HL-60 (cell line): ENCODE results near the gene GALNS.

ENCODE experiments used
- DNase-seq, 2 experiments: peaks; one replicate each; pipeline ENCODE4 v3.0.0-alpha.2; 2010 to 2020; ENCODE audit warnings: low read depth in 1 of 2, low spot score in 1 of 2
- H3K27ac ChIP-seq: fragments of 250-450 bp; sonication (Bioruptor Pico); replicated peaks from 2 replicates; pipeline ENCODE4 v1.5.1; 2020; ENCODE audit warnings: mild to moderate bottlenecking, moderate library complexity
- H3K27me3 ChIP-seq: fragments of 250-450 bp; sonication (Bioruptor Pico); 2 replicates; pipeline ENCODE4 v1.5.1; 2021; ENCODE audit warnings: mild to moderate bottlenecking, moderate library complexity; ENCODE audit not compliant: insufficient read depth, poor library complexity, severe bottlenecking
- H3K4me3 ChIP-seq: replicated peaks from 2 replicates; pipeline ENCODE4 v1.5.1; 2011; ENCODE audit warnings: mild to moderate bottlenecking, control low read depth, low read length; ENCODE audit not compliant: insufficient read depth
- GABPA ChIP-seq: IDR thresholded peaks from 2 replicates; pipeline ENCODE4 v1.6.1; 2012; ENCODE audit warnings: low read depth
- POLR2AphosphoS5 ChIP-seq: IDR thresholded peaks from 2 replicates; pipeline ENCODE4 v1.6.1; 2012; ENCODE audit warnings: low read depth
- REST ChIP-seq: IDR thresholded peaks from 2 replicates; pipeline ENCODE4 v1.6.1; 2012; ENCODE audit warnings: low read depth; ENCODE audit not compliant: insufficient replicate concordance
- SPI1 ChIP-seq: IDR thresholded peaks from 2 replicates; pipeline ENCODE4 v1.6.1; 2012; ENCODE audit warnings: low read depth, mild to moderate bottlenecking, borderline replicate concordance
- TF ChIP-seq, protein P1 (sequence below): IDR thresholded peaks from one replicate; pipeline ENCODE4 v1.5.1; 2011; ENCODE audit warnings: low read length, control low read depth, inconsistent platforms; ENCODE audit not compliant: insufficient read depth

GALNS gene

DNA sequence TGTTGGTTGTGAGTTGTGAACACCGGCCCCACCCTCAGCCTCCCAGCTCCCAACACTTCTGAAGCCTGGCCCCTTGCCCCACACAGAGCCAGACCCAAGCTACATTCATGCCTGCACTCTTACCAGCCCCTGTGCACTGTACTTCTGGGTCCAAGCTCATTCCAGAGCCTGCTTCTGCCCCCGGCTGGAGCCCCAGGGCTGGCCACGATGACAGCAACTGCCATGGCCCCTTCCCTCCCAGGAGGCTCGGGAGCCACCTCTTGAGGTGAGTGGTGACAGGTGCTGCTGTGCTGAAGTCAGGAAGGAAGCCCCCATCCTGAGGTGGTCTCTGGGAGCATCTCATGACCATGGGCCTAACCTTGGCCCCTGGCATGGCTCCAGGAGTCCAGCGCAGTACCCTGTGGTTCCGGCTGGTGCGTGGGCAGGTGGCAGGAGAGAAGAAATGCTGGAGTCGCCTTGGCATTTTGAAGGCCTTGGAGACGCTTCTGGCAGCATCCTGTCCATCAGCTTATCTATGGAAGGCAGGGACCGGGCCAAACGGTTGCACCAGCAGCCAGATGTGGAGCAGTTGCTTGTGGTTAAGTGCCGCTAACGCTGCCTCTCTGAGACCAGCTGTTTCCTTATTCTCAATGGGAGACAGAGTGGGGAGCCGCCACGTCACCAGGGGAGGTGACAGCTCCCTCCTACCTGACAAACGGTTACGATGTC is 57.0 kb downstream of the GALNS start:
- peak in 1 of 2 experiments; percentile 90 for DNase-seq
- H3K4me3 ChIP-seq, result no peak overlapping the region
- H3K27ac ChIP-seq, result peak overlapping the region; percentile 99
- TF ChIP-seq POLR2AphosphoS5 (peak; percentile 94), REST (no peak)
- H3K27me3 ChIP-seq, result no peaks in the 10 kb centered on the region

DNA sequence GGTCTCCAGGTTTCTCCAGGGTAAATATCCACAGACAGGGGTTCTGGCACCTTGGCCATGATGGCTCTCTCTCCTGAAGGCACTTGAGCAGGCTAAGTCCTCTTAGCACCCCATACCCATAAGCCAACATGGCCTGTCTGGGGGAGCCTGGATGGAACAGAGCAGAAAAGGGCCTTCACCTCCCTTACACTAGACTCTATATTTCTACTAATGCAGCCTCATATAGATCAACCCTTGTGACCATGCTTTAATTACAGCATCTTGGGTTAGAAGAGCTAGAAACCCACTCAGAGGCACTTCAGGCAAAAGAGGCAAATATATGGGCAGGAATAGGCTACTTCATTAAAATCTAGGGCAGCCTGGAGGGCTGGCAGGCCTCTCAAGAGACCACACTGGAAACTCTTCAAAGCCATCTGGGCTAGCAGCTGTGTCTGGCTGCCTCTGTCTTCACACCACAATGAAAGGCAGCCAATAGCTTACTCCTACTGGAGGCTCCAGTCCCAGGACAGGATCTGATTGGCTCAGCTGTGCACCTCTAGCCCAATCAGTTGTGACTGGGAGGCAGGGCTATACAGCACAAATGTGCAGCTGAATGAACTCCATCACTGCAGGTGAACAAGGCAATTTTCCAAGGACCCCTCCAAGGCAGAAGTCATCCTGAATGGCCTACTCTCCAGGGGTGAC is 57.8 kb downstream of the GALNS start:
- peak in 1 of 2 experiments; percentile 37 for DNase-seq

GRCh38 chr16:88798073-88798472 is 58.7 kb downstream of the GALNS start:
- no peak overlapping the region for H3K27ac ChIP-seq
- no peaks in the 10 kb centered on the region for H3K27me3 ChIP-seq
- DNase-seq, result no peak
- H3K4me3 ChIP-seq, result no peak overlapping the region
- TF ChIP-seq, protein P1, sequence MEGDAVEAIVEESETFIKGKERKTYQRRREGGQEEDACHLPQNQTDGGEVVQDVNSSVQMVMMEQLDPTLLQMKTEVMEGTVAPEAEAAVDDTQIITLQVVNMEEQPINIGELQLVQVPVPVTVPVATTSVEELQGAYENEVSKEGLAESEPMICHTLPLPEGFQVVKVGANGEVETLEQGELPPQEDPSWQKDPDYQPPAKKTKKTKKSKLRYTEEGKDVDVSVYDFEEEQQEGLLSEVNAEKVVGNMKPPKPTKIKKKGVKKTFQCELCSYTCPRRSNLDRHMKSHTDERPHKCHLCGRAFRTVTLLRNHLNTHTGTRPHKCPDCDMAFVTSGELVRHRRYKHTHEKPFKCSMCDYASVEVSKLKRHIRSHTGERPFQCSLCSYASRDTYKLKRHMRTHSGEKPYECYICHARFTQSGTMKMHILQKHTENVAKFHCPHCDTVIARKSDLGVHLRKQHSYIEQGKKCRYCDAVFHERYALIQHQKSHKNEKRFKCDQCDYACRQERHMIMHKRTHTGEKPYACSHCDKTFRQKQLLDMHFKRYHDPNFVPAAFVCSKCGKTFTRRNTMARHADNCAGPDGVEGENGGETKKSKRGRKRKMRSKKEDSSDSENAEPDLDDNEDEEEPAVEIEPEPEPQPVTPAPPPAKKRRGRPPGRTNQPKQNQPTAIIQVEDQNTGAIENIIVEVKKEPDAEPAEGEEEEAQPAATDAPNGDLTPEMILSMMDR, result no peak
- TF ChIP-seq GABPA (no peak), SPI1 (no peak), POLR2AphosphoS5 (no peak), REST (no peak)

More for the DNA sequence above, 57.8 kb downstream of the GALNS start:
- TF ChIP-seq, protein P1, result no peak
- no peak for TF ChIP-seq REST
- TF ChIP-seq POLR2AphosphoS5, result no peak
- TF ChIP-seq GABPA, result no peak
- TF ChIP-seq SPI1, result no peak
- Histone ChIP-seq H3K4me3 (no peak overlapping the region), H3K27ac (peak overlapping the region; percentile 99), H3K27me3 (no peaks in the 10 kb centered on the region)
